Heart left ventricle (tissue), 13 donors: ENCODE results near the gene LNP1.

Source experiments
- POLR2A ChIP-seq, 2 donors: fragments of 450-650 bp; IDR thresholded peaks; one replicate each; pipeline ENCODE4 v1.6.1; 2017; ENCODE audit warnings: antibody characterized with exemption in 2 of 2, mild to moderate bottlenecking in 2 of 2, moderate library complexity in 2 of 2
- TF ChIP-seq, protein P1 (sequence below), 12 donors: fragments of 200-600 bp; sonication (generic) in 4 of 12; IDR thresholded peaks; one replicate each; pipeline versions ENCODE4 v1.5.0 to v1.8.0; 2018 to 2022; ENCODE audit warnings: antibody characterized with exemption in 12 of 12, mild to moderate bottlenecking in 5 of 12
- donor health status: ischemic (EF 13 %, LVEDD 7.1; RV severe dilation, severe dysfunction).
- donor health status: DM: no; HTN: yes; CAD: no.
- donor health status: DM: no; HTN: no; CAD: no.
- donor health status: ischemic (EF 25% LVEDD 6.9; RV normal size, moderate dysfunction).
- donor health status: ischemic (EF 25% LVEDD 5.7; RV mildly dilated, moderate dysfunction).
- donor health status: ischemic (EF 35%, LVEDD 5.7; RV mildly dilated, moderate dysfunction).
- donor health status: nonischemic (EF 11% LVEDD 7.7; RV severe dilation, severe dysfunction).
- donor health status: DM: yes; HTN: yes; CAD: no.
- donor health status: PGD.
- donor health status: ischemic (EF 29% LVEDD 5.4; RV normal size, mild dysfunction).
- donor health status: nonischemic (EF 23%, LVEDD 6.1; RV moderate dilation, normal function).

DNA sequence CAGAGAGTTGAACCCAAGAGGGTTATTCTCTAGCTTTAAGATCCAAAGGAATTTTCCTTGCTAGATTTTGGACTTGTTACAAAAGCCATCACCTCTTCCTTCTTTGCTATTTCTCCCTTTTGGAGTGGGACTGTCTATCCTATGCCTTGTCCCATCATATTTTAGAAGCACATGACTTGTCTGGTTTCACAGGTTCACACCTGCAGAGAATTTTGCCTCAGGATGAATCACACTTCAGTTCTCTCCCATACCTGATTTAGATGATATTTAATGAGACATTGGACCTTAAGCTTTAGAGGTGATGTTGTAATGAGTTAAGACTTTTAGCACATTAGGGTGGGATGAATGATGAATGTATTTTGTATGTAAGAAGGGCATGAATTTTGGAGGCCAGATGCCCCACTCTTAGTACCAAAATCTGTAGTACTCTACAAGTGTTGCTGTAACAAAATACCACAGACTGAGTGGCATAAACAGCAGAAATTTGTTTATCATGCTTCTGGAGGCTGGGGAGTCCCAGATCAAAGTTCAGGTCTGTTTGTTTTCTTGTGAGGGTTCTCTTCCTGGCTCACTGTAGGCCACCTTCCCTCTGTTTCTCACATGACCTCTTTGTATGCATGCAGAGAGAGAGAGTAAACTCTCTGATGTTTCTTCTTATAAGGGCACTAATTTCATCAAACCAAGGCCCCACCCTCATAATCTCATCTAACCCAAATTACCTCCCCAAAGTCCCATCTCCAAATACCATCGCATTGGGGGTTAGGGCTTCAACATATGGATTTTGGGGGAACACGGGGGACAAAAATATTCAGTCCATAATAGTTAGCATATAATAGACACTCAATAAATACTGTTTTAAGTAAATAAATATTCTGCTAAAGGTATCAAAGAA lies 10.0 kb downstream of the LNP1 start:
- TF ChIP-seq, protein P1, sequence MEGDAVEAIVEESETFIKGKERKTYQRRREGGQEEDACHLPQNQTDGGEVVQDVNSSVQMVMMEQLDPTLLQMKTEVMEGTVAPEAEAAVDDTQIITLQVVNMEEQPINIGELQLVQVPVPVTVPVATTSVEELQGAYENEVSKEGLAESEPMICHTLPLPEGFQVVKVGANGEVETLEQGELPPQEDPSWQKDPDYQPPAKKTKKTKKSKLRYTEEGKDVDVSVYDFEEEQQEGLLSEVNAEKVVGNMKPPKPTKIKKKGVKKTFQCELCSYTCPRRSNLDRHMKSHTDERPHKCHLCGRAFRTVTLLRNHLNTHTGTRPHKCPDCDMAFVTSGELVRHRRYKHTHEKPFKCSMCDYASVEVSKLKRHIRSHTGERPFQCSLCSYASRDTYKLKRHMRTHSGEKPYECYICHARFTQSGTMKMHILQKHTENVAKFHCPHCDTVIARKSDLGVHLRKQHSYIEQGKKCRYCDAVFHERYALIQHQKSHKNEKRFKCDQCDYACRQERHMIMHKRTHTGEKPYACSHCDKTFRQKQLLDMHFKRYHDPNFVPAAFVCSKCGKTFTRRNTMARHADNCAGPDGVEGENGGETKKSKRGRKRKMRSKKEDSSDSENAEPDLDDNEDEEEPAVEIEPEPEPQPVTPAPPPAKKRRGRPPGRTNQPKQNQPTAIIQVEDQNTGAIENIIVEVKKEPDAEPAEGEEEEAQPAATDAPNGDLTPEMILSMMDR (IDR thresholded peaks at IDR 0.05) = no peak
- TF ChIP-seq POLR2A (IDR thresholded peaks at IDR 0.05) = no peak
